NCI-H226 (cell line): Measurements from ENCODE around the gene L3HYPDH.
A peak's percentile ranks its signal among the peaks of the same experiment; 100 is the strongest.

Experiments
- DNase-seq: peaks from one replicate; pipeline ENCODE4 v3.0.0-alpha.2; 2015

The L3HYPDH gene

GRCh38 chr14:59483819-59484638 is at the start of gene L3HYPDH, which contains the start of gene JKAMP:
TSS of gene L3HYPDH (minus strand) at chr14:59484408. CDS start at chr14:59484316, 92 bp downstream.
TSS of gene JKAMP (plus strand) at chr14:59484517. CDS start at chr14:59484590, 73 bp downstream.
- peak; percentile 88 for DNase-seq

- no peak for DNase-seq
Observed at GRCh38 chr14:59532419-59532818, 48.2 kb upstream of the L3HYPDH start.

GRCh38 chr14:59530349-59530748 is 46.1 kb upstream of the L3HYPDH start:
- DNase-seq: no peak

GRCh38 chr14:59529189-59529588 is 45.0 kb upstream of the L3HYPDH start:
- no peak for DNase-seq

- no peak for DNase-seq
Observed at GRCh38 chr14:59520224-59520623, 36.0 kb upstream of the L3HYPDH start.

- DNase-seq: no peak
Observed at GRCh38 chr14:59511916-59512575, 27.8 kb upstream of the L3HYPDH start.

- no peak for DNase-seq
Observed at GRCh38 chr14:59510966-59511365, 26.8 kb upstream of the L3HYPDH start.

GRCh38 chr14:59510001-59510400 is 25.8 kb upstream of the L3HYPDH start:
- peak; percentile 68 for DNase-seq

- no peak for DNase-seq
Observed at GRCh38 chr14:59509101-59509500, 24.9 kb upstream of the L3HYPDH start.

GRCh38 chr14:59507752-59508103 is 23.5 kb upstream of the L3HYPDH start:
- DNase-seq: peak; percentile 76

GRCh38 chr14:59507063-59507751 is 23.0 kb upstream of the L3HYPDH start:
- DNase-seq: peak; percentile 68

GRCh38 chr14:59503256-59503655 is 19.0 kb upstream of the L3HYPDH start:
- DNase-seq: no peak

- no peak for DNase-seq
Observed at GRCh38 chr14:59500732-59501131, 16.5 kb upstream of the L3HYPDH start.

- no peak for DNase-seq
Observed at GRCh38 chr14:59492384-59492783, 8.2 kb upstream of the L3HYPDH start.

GRCh38 chr14:59490756-59491155 is 6.5 kb upstream of the L3HYPDH start:
- no peak for DNase-seq

- DNase-seq: no peak
Observed at GRCh38 chr14:59484639-59485175, 499 bp upstream of the L3HYPDH start.

GRCh38 chr14:59483363-59483762 is 845 bp downstream of the L3HYPDH start:
- DNase-seq: peak; percentile 79

GRCh38 chr14:59482541-59483331 is 1.5 kb downstream of the L3HYPDH start:
- DNase-seq: peak; percentile 94

GRCh38 chr14:59481871-59482540 is 2.2 kb downstream of the L3HYPDH start:
- DNase-seq: peak; percentile 27

GRCh38 chr14:59481407-59481806 is 2.8 kb downstream of the L3HYPDH start:
- DNase-seq: no peak

- no peak for DNase-seq
Observed at GRCh38 chr14:59480166-59480565, 4.0 kb downstream of the L3HYPDH start.

GRCh38 chr14:59478540-59478939 is 5.7 kb downstream of the L3HYPDH start:
- DNase-seq: no peak
